Fibroblast of pulmonary artery (primary cell): ENCODE data around the gene UTP15.

ENCODE experiments used
- DNase-seq: peaks from one replicate; pipeline ENCODE4 v3.0.0-alpha.2; 2010; ENCODE audit warnings: low read depth
- H3K4me3 ChIP-seq: replicated peaks from 2 replicates; pipeline ENCODE4 v1.5.1; 2011; ENCODE audit warnings: low read depth, mild to moderate bottlenecking, control low read depth, low read length, moderate library complexity
- TF ChIP-seq, protein P1 (sequence below): IDR thresholded peaks from 2 replicates; pipeline ENCODE4 v1.5.1; 2011; ENCODE audit warnings: mild to moderate bottlenecking, control low read depth, low read length, inconsistent platforms; ENCODE audit errors: missing control alignments

The UTP15 gene

DNA sequence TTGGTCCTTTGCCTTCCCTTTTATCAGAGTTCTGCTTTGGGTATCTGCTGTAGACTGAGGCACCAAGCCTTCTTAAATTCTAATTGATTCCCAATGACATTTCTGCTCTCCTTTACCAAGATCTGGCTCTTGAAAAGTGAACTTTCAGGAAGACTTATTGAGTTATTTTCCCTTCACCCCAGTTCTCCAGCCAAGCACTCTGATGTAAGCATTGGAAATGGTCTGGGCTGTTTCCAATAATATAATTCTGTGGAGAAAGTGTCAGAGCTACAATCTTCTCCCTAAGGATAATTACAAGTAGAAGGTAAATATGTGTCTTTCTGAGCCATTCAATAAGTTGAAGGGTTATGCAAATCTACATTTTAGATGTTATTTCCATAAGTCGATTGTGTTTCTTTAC is 36.5 kb upstream of the UTP15 start:
- DNase-seq, result no peak
- TF ChIP-seq, protein P1, sequence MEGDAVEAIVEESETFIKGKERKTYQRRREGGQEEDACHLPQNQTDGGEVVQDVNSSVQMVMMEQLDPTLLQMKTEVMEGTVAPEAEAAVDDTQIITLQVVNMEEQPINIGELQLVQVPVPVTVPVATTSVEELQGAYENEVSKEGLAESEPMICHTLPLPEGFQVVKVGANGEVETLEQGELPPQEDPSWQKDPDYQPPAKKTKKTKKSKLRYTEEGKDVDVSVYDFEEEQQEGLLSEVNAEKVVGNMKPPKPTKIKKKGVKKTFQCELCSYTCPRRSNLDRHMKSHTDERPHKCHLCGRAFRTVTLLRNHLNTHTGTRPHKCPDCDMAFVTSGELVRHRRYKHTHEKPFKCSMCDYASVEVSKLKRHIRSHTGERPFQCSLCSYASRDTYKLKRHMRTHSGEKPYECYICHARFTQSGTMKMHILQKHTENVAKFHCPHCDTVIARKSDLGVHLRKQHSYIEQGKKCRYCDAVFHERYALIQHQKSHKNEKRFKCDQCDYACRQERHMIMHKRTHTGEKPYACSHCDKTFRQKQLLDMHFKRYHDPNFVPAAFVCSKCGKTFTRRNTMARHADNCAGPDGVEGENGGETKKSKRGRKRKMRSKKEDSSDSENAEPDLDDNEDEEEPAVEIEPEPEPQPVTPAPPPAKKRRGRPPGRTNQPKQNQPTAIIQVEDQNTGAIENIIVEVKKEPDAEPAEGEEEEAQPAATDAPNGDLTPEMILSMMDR, result no peak
- H3K4me3 ChIP-seq, result no peak overlapping the region

DNA sequence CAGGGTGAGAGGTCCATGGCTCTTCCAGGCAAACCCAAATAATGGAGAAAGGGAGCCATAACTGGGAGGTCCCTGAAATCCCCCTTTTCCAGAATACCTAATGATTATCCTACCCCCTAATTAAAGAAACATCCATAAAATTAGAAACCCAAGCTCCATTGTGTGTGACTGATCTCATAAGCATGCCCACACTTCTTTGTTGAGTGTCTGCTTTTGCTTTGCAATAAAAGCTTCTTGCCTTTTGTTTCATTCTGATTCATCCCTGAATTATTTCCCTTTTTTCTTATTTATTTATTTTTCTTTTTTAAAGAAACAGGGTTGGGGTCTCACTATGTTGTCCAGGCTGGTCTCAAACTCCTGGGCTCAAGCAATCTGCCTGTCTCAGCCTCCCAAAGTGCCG is 34.2 kb upstream of the UTP15 start:
- TF ChIP-seq, protein P1, result no peak
- H3K4me3 ChIP-seq, result no peak overlapping the region
- DNase-seq, result no peak

DNA sequence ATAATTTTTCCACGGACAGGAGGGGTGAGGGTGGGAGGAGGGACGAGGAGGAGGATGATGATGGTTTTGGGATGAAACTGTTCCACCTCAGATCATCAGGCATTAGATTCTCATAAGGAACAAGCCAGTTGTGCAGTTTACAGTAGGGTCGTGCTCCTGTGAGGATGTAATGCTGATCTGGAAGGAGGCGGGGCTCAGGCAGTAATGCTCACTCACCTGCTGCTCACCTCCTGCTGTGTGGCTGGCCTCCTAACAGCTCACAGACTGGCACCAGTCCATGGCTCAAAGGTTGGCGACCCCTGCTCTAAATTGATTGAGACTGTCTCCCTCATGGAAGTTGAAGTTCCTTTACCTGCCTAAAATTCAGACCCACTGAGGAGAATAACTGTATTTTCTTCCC is 33.3 kb upstream of the UTP15 start:
- TF ChIP-seq, protein P1, result no peak
- H3K4me3 ChIP-seq, result no peak overlapping the region
- no peak for DNase-seq

DNA sequence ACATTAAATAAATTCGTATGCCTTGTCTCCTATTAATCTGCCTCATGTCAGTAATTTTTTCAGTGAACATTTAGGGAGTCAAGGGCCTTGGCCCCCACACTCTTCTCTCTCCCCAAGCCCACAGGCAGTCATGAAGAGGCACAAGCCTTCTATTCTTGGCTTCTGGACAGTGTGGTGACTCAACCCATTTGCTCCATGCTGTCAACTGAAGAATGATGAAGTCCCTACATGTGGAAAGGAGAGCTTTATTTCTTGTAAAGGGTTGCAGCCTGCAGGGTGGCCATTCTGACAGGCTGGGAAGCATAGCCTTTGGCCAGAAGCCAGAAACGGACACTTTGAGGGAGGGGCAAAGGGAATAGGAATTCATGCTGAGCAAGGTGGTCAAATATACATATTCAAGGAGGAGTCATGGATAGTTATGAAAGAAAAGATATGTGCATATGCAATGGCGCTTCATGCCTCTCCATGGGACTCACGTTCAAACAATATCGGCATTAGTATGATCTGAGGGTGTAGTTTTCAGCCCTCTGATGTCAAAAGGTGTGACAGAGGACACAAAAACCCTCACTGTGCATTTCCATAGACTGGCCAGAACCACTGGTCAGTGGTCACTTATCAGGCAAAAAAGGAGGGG is 31.4 kb upstream of the UTP15 start:
- TF ChIP-seq, protein P1, result no peak
- no peak overlapping the region for H3K4me3 ChIP-seq
- DNase-seq, result peak; percentile 14

DNA sequence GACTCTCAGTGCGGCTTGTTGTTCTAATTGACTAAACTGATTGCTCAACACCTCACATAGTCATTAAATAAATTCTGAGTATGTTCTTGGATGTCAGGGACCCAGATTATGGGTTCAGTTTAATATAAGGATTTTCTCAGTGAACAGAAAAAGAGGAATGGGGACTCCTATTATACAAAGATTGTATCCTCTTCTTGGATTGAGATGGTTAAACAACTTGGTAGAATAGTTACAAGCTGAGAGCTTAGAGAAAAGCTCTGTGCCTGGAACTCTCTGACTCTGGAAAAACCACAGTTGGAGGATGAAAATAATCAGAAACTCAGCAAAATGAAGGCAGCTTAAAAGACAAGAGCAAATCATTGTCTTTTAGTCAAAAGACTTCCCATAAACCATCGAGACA is 30.6 kb upstream of the UTP15 start:
- H3K4me3 ChIP-seq, result no peak overlapping the region
- TF ChIP-seq, protein P1, result no peak
- DNase-seq, result no peak

DNA sequence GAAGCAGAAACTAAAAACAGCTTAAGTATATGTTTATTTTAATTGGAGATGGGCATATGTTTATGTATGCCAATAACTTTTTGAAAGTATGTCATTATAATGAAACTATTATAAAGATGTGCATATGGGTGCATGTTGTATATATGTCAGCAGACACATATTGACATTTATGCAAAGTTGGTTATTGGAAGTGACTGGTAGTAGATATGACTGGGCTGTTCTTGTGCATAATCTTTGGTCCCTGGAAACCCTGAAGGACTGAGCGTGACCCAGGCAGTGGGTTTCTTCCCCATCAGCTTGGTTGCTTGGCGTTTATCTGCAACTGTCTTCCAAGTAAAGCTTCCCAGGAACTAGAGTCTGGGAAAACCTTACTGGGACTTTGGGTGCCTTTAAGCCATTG is 25.8 kb upstream of the UTP15 start:
- TF ChIP-seq, protein P1, result no peak
- H3K4me3 ChIP-seq, result no peak overlapping the region
- DNase-seq, result no peak

DNA sequence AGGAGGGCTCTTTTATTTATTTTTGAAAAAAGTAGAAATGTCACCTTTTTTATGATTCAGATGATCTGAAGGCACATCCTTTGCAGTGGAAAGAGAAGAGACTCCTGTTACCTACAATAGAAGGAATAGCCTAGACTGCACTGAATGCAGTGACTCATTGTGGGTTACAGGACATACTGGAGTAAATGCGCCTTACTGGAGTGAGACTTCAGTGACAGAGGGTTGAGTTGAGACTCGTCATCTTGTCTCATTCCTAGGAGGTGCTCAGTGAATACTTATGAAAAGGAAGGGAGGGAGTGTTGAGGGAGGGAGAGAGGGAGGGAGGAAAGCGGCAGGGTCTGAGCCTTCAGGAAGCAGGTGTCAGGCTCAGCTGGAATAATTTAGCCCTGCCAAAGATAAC is 25.4 kb upstream of the UTP15 start:
- no peak overlapping the region for H3K4me3 ChIP-seq
- peak; percentile 24 for DNase-seq
- TF ChIP-seq, protein P1, result no peak
